ENCODE results near the gene DENND1A.

GRCh38 chr9:123591283-123591682, 338.6 kb downstream of the DENND1A start:
- TF ChIP-seq CTCF (conservative IDR thresholded peaks at IDR 0.05; ENCODE audit: low read depth, low read length) (no peak), EZH2 (IDR thresholded peaks at IDR 0.05; ENCODE audit: low read length, unreplicated experiment) (no peak)

Data from PC-3 (cell line).